Liver (tissue), 3 donors: ENCODE data around the gene TACC2.

ENCODE experiments used
- ATF3 ChIP-seq: IDR thresholded peaks from 2 replicates; pipeline ENCODE4 v1.6.1; 2016; ENCODE audit warnings: antibody characterized with exemption
- CTCF ChIP-seq: fragments of 150-350 bp; IDR thresholded peaks from 2 replicates; pipeline ENCODE4 v1.5.1; 2017; ENCODE audit warnings: improper control_type of control experiment, low read depth, low read length; ENCODE audit not compliant: missing input control
- FOXA2 ChIP-seq: IDR thresholded peaks from 2 replicates; pipeline ENCODE4 v1.6.1; 2016; ENCODE audit warnings: antibody characterized with exemption
- HNF4G ChIP-seq: IDR thresholded peaks from 2 replicates; pipeline ENCODE4 v1.6.1; 2016; ENCODE audit warnings: antibody characterized with exemption
- NR2F2 ChIP-seq: IDR thresholded peaks from 2 replicates; pipeline ENCODE4 v1.6.1; 2016; ENCODE audit warnings: antibody characterized with exemption
- RAD21 ChIP-seq, 2 donors: IDR thresholded peaks; 2 replicates each; pipeline ENCODE4 v1.6.1; 2016; ENCODE audit warnings: antibody characterized with exemption in 2 of 2, mild to moderate bottlenecking in 2 of 2
- SP1 ChIP-seq: IDR thresholded peaks from 2 replicates; pipeline ENCODE4 v1.6.1; 2018; ENCODE audit warnings: antibody characterized with exemption, mild to moderate bottlenecking
- TAF1 ChIP-seq: conservative IDR thresholded peaks from 2 replicates; pipeline ENCODE4 v1.6.1; 2016; ENCODE audit warnings: antibody characterized with exemption, mild to moderate bottlenecking
- YY1 ChIP-seq: IDR thresholded peaks from 2 replicates; pipeline ENCODE4 v1.6.1; 2016; ENCODE audit warnings: antibody characterized with exemption, mild to moderate bottlenecking
- donor health status: healthy.
- donor health status: healthy.

GRCh38 chr10:122055252-122055651 lies 66.3 kb downstream of the TACC2 start:
- TF ChIP-seq NR2F2 = no peak
- no peak for TF ChIP-seq CTCF
- no peak for TF ChIP-seq SP1
- TF ChIP-seq FOXA2 = no peak
- TF ChIP-seq RAD21 (IDR thresholded peaks at IDR 0.05) = peak in 1 of 2 donors; percentile 4
- no peak for TF ChIP-seq HNF4G
- TF ChIP-seq YY1 = no peak
- TF ChIP-seq ATF3 = no peak
- no peak for TF ChIP-seq TAF1
